HEK293T (cell line): Measurements from ENCODE around the gene MACROD2.

Source experiments
- CTBP1 ChIP-seq: fragments of 450-650 bp; IDR thresholded peaks from 2 replicates; pipeline ENCODE4 v1.6.1; 2016; ENCODE audit warnings: borderline replicate concordance
- HDGF ChIP-seq: fragments of 450-650 bp; IDR thresholded peaks from 2 replicates; pipeline ENCODE4 v1.6.1; 2017; ENCODE audit warnings: antibody characterized with exemption, borderline replicate concordance
- NFRKB ChIP-seq: fragments of 450-650 bp; IDR thresholded peaks from 2 replicates; pipeline ENCODE4 v1.6.1; 2016; ENCODE audit warnings: mild to moderate bottlenecking, moderate library complexity
- PKNOX1 ChIP-seq: fragments of 450-650 bp; IDR thresholded peaks from 2 replicates; pipeline ENCODE4 v1.6.1; 2016
- SP1 ChIP-seq: fragments of 450-650 bp; IDR thresholded peaks from 2 replicates; pipeline ENCODE4 v1.6.1; 2017
- SUZ12 ChIP-seq: fragments of 450-650 bp; IDR thresholded peaks from 2 replicates; pipeline ENCODE4 v1.6.1; 2016; ENCODE audit warnings: mild to moderate bottlenecking
- ZNF384 ChIP-seq: fragments of 450-650 bp; IDR thresholded peaks from 2 replicates; pipeline ENCODE4 v1.6.1; 2016

- TF ChIP-seq NFRKB, result no peak
- no peak for TF ChIP-seq SP1
- TF ChIP-seq CTBP1, result no peak
- no peak for TF ChIP-seq ZNF384
- no peak for TF ChIP-seq SUZ12
- no peak for TF ChIP-seq HDGF
- no peak for TF ChIP-seq PKNOX1
These were observed 406.3 kb downstream of the MACROD2 start for GRCh38 chr20:14401479-14402138.
